B cell (primary cell): ENCODE results near the gene BBS5. TPM values are rescaled to one million over a fixed set of nuclear protein-coding genes. Genes with fewer than 3 reads are reported as not detected.

Source experiments
- ATAC-seq: fragments of 200-7000 bp; cut with Tn5 transposase; one replicate; pipeline ENCODE4 v1.10.0; 2021; ENCODE audit warnings: low read depth, mild to moderate bottlenecking, moderate number of reproducible peaks, moderate library complexity
- CTCF ChIA-PET: fragments of 350-600 bp; sonication (Branson Sonifier 250); formaldehyde crosslinking; loops from one replicate; lab custom pipeline; 2021; ENCODE audit warnings: antibody characterized with exemption, inconsistent platforms; lab: Charles Lee
- POLR2A ChIA-PET: fragments of 350-600 bp; sonication (Branson Sonifier 250); formaldehyde crosslinking; loops from one replicate; lab custom pipeline; 2021; ENCODE audit warnings: antibody characterized with exemption; lab: Charles Lee
- DNase-seq: peaks from one replicate; pipeline ENCODE4 v3.0.0; 2013
- H2AFZ ChIP-seq: 2 replicates; pipeline ENCODE4 v1.6.1; 2012; ENCODE audit warnings: mild to moderate bottlenecking, low read depth, low read length; ENCODE audit not compliant: insufficient read depth, poor library complexity, severe bottlenecking
- H3K27ac ChIP-seq, 2 donors: 1 replicate in 1 of 2; 2 replicates in 1 of 2; pipeline ENCODE4 v1.5.1; 2012 to 2013; ENCODE audit warnings: low read length in 2 of 2, mild to moderate bottlenecking in 2 of 2, moderate library complexity in 1 of 2
- H3K27me3 ChIP-seq, 4 experiments: fragments of 200-600 bp in 1 of 4; sonication (generic) in 1 of 4; replicated peaks in 1 of 4; 1 replicate in 2 of 4; 2 replicates in 2 of 4; pipeline versions ENCODE4 v1.6.1 to v1.7.0; 2013 to 2016; ENCODE audit warnings: low read length in 3 of 4, mild to moderate bottlenecking in 2 of 4, mixed read lengths in 1 of 4, moderate library complexity in 1 of 4; ENCODE audit not compliant: insufficient read depth in 4 of 4, control insufficient read depth in 3 of 4; ENCODE audit errors: control extremely low read depth in 1 of 4
- H3K36me3 ChIP-seq, 2 experiments: replicated peaks in 1 of 2; 1 replicate in 1 of 2; 2 replicates in 1 of 2; pipeline versions ENCODE4 v1.6.1 to v1.7.1; 2013; ENCODE audit warnings: low read length in 1 of 2; ENCODE audit not compliant: insufficient read depth in 2 of 2, control insufficient read depth in 1 of 2; ENCODE audit errors: control extremely low read depth in 1 of 2, extremely low read depth in 1 of 2
- H3K4me1 ChIP-seq, 2 donors: fragments of 200-600 bp in 1 of 2; sonication (generic) in 1 of 2; 1 replicate in 1 of 2; 2 replicates in 1 of 2; pipeline versions ENCODE4 v1.5.1 to v1.6.1; 2013 to 2017; ENCODE audit warnings: low read length in 2 of 2; ENCODE audit not compliant: control insufficient read depth in 2 of 2, insufficient read depth in 2 of 2
- H3K4me2 ChIP-seq: replicated peaks from 2 replicates; pipeline ENCODE3; 2012; ENCODE audit warnings: mild to moderate bottlenecking, low read depth, low read length; ENCODE audit not compliant: poor library complexity, severe bottlenecking
- H3K4me3 ChIP-seq, 5 experiments: fragments of 200-600 bp in 1 of 5; sonication (generic) in 1 of 5; 1 replicate in 3 of 5; 2 replicates in 2 of 5; pipeline versions ENCODE4 v1.5.1 to v1.7.0; 2011 to 2016; ENCODE audit warnings: low read length in 4 of 5, mild to moderate bottlenecking in 4 of 5, low read depth in 2 of 5, control low read depth in 1 of 5, moderate library complexity in 1 of 5; ENCODE audit not compliant: insufficient read depth in 1 of 5; ENCODE audit errors: control extremely low read depth in 1 of 5, extremely low read depth in 1 of 5
- H3K79me2 ChIP-seq: fragments of 200-600 bp; sonication (generic); one replicate; pipeline ENCODE4 v1.6.0; 2016; ENCODE audit warnings: low read length; ENCODE audit not compliant: control insufficient read depth, insufficient read depth
- H3K9ac ChIP-seq: fragments of 200-600 bp; sonication (generic); 2 replicates; pipeline ENCODE4 v1.6.1; 2017; ENCODE audit warnings: mild to moderate bottlenecking, low read length, moderate library complexity
- H3K9me3 ChIP-seq, 3 donors: one replicate each; pipeline versions ENCODE4 v1.6.1 to v1.7.1; 2013; ENCODE audit warnings: low read length in 2 of 3; ENCODE audit not compliant: control insufficient read depth in 2 of 3, insufficient read depth in 1 of 3; ENCODE audit errors: control extremely low read depth in 1 of 3
- H4K20me1 ChIP-seq: 2 replicates; pipeline ENCODE4 v1.6.0; 2012; ENCODE audit warnings: mild to moderate bottlenecking, low read length; ENCODE audit not compliant: insufficient read depth, control insufficient read depth, poor library complexity, severe bottlenecking
- H3K27ac Mint-ChIP-seq: one replicate; pipeline ENCODE4 v1.8.0; 2021; ENCODE audit warnings: mixed read lengths
- H3K27me3 Mint-ChIP-seq: one replicate; pipeline ENCODE4 v1.8.0; 2021; ENCODE audit warnings: mixed read lengths
- H3K4me1 Mint-ChIP-seq: one replicate; pipeline ENCODE4 v1.8.0; 2021; ENCODE audit warnings: mixed read lengths
- H3K4me3 Mint-ChIP-seq: one replicate; pipeline ENCODE4 v1.8.0; 2021; ENCODE audit warnings: mixed read lengths
- H3K9me3 Mint-ChIP-seq: one replicate; pipeline ENCODE4 v1.8.0; 2022; ENCODE audit warnings: mixed read lengths; ENCODE audit not compliant: insufficient read depth
- CTCF ChIP-seq: fragments of 200-600 bp; IDR thresholded peaks from one replicate; pipeline ENCODE4 v1.8.0; 2022; ENCODE audit warnings: antibody characterized with exemption, mild to moderate bottlenecking
- EZH2 ChIP-seq: IDR thresholded peaks from 2 replicates; pipeline ENCODE4 v1.6.1; 2012; ENCODE audit warnings: borderline replicate concordance, low read depth, mild to moderate bottlenecking, moderate library complexity, low read length; ENCODE audit not compliant: insufficient read depth, poor library complexity, severe bottlenecking
- WGBS: methylation state at CpG from one replicate; pipeline ENCODE4 v1.1.5; 2013; ENCODE audit warnings: missing lambda C conversion rate; ENCODE audit not compliant: insufficient coverage; 5-methylcytosine and 5-hydroxymethylcytosine counted together
- intact Hi-C: fragments of 100-400 bp; cut with micrococcal nuclease; formaldehyde crosslinking; loops from one replicate; pipeline ENCODE4 v1.10.0; 2022
- polyA plus RNA-seq: library from polyadenylated mRNA; depleted of rRNA; stranded (reverse); fragments of >200 nt; gene quantifications from 2 replicates; pipeline ENCODE4 v1.2.3, GENCODE V29; 2012
- total RNA-seq, 2 donors: library from RNA; stranded (reverse); fragments of 120-200 nt in 1 of 2; gene quantifications; 1 replicate in 1 of 2; 2 replicates in 1 of 2; pipeline versions ENCODE4 v1.2.3 to v1.2.4, GENCODE V29; 2013 to 2022

Gene BBS5
- total and polyA plus RNA-seq, 2 donors (not counting 1 experiment from before 2014, with no cell fraction given) = 0.76 to 2.1 TPM

GRCh38 chr2:169446452-169446851 lies 32.8 kb upstream of the BBS5 start:
- ChIA-PET POLR2A (no interaction called here), CTCF (no interaction called here)
- Histone ChIP-seq H3K27me3 (peaks cover 0 to 2% (median 0%) of the 10 kb centered on the region in 4 experiments), H3K4me3 (no peak overlapping the region), H3K79me2 (no peaks in the 10 kb centered on the region), H3K4me1 (no peaks in the 10 kb centered on the region), H3K9me3 (no peaks in the 10 kb centered on the region), H3K27ac (no peak overlapping the region), H3K4me2 (no peak overlapping the region), H3K36me3 (no peaks in the 10 kb centered on the region), H2AFZ (no peak overlapping the region), H4K20me1 (no peaks in the 10 kb centered on the region), H3K9ac (no peak overlapping the region)
- DNase-seq (no peak), ATAC-seq (no peak)
- intact Hi-C loops = no loop called here
- H3K27me3 Mint-ChIP-seq = peaks cover 10% of the 10 kb centered on the region
- no peak overlapping the region for H3K4me3 Mint-ChIP-seq
- H3K4me1 Mint-ChIP-seq = no peaks in the 10 kb centered on the region
- TF ChIP-seq CTCF = no peak
- H3K27ac Mint-ChIP-seq = no peak overlapping the region
- H3K9me3 Mint-ChIP-seq = no peaks in the 10 kb centered on the region

- Mint-ChIP-seq H3K4me3 (no peak overlapping the region), H3K4me1 (no peaks in the 10 kb centered on the region), H3K27me3 (peaks cover 7% of the 10 kb centered on the region), H3K9me3 (no peaks in the 10 kb centered on the region), H3K27ac (no peak overlapping the region)
- Histone ChIP-seq H3K4me2 (no peak overlapping the region), H3K79me2 (no peaks in the 10 kb centered on the region), H3K27ac (no peak overlapping the region), H3K4me3 (no peak overlapping the region), H2AFZ (no peak overlapping the region), H3K9me3 (no peaks in the 10 kb centered on the region), H4K20me1 (no peaks in the 10 kb centered on the region), H3K36me3 (no peaks in the 10 kb centered on the region), H3K9ac (no peak overlapping the region), H3K4me1 (no peaks in the 10 kb centered on the region), H3K27me3 (no peaks in the 10 kb centered on the region)
- DNase-seq (no peak), ATAC-seq (no peak)
- no CpG with 5 or more reads among the region's 3 CpGs for WGBS
- ChIA-PET POLR2A (no interaction called here), CTCF (no interaction called here)
- no peak for TF ChIP-seq EZH2
- TF ChIP-seq CTCF = no peak
- intact Hi-C loops = no loop called here
Measured at GRCh38 chr2:169448316-169448715, 31.0 kb upstream of the BBS5 start.
